GM13977 (cell line): ENCODE measurements around the gene SHISAL1.
A peak's percentile ranks its signal among the peaks of the same experiment; 100 is the strongest.

Source experiments
- DNase-seq: peaks from one replicate; pipeline ENCODE4 v3.0.0; 2012; ENCODE audit warnings: low spot score
- in situ Hi-C: fragments of 300-500 bp; cut with MboI; formaldehyde crosslinking; loops from one replicate; pipeline ENCODE4 v1.12.0; 2022; ENCODE audit warnings: low sequenced_read_pairs, low pct_unique_long_range_greater_than_20kb, mixed read lengths, inconsistent platforms; ENCODE audit not compliant: unreplicated experiment
- TF ChIP-seq, protein P1 (sequence below): IDR thresholded peaks from 2 replicates; pipeline ENCODE4 v1.5.1; 2012; ENCODE audit warnings: mild to moderate bottlenecking, control low read depth; ENCODE audit not compliant: insufficient read depth; ENCODE audit errors: extremely low read depth, missing control alignments

The SHISAL1 gene

DNA sequence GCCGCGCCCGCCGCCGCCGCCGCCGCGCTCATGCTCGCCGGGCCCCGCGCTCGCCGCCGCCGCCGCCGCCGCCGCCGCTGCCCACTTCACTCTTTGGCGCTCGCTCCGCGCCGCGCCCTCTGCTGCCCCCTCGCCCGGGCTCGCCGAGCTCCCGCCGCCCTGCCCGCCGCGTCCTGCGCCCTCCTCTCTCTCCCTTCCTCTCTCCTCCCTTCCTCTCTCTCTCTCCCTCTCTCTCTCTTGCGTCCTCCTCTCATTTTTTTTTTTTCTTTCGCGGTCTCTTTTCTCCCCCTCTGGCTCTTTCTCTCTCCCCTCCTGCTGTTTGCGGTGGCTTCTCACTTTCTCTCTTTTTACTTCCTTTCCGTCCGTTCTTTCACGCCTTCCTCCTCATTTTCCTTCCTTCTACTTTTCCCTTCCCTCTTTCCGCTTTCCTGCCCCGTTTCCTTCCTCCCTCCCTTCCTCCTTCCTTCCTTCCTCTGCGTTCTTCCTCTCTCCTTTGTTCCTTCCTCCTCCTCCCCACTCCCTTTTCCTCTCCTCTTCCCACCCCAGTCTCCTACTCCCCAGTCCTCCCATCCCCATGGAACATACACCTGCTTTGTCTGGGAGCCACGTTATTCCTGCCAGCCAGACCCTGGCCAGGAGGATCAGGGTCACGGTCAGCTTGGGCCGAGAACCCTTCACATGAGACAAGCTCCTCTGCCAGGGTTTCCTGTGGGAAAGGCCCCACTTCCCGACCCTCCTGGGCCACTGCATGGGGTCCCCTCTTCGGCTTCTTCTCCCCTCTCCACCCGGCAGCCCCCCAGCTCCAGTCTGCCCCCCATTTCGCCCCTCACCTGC, 19.3 kb upstream of the SHISAL1 start:
- in situ Hi-C loops, result no loop called here
- TF ChIP-seq, protein P1, sequence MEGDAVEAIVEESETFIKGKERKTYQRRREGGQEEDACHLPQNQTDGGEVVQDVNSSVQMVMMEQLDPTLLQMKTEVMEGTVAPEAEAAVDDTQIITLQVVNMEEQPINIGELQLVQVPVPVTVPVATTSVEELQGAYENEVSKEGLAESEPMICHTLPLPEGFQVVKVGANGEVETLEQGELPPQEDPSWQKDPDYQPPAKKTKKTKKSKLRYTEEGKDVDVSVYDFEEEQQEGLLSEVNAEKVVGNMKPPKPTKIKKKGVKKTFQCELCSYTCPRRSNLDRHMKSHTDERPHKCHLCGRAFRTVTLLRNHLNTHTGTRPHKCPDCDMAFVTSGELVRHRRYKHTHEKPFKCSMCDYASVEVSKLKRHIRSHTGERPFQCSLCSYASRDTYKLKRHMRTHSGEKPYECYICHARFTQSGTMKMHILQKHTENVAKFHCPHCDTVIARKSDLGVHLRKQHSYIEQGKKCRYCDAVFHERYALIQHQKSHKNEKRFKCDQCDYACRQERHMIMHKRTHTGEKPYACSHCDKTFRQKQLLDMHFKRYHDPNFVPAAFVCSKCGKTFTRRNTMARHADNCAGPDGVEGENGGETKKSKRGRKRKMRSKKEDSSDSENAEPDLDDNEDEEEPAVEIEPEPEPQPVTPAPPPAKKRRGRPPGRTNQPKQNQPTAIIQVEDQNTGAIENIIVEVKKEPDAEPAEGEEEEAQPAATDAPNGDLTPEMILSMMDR, result no peak
- no peak for DNase-seq

DNA sequence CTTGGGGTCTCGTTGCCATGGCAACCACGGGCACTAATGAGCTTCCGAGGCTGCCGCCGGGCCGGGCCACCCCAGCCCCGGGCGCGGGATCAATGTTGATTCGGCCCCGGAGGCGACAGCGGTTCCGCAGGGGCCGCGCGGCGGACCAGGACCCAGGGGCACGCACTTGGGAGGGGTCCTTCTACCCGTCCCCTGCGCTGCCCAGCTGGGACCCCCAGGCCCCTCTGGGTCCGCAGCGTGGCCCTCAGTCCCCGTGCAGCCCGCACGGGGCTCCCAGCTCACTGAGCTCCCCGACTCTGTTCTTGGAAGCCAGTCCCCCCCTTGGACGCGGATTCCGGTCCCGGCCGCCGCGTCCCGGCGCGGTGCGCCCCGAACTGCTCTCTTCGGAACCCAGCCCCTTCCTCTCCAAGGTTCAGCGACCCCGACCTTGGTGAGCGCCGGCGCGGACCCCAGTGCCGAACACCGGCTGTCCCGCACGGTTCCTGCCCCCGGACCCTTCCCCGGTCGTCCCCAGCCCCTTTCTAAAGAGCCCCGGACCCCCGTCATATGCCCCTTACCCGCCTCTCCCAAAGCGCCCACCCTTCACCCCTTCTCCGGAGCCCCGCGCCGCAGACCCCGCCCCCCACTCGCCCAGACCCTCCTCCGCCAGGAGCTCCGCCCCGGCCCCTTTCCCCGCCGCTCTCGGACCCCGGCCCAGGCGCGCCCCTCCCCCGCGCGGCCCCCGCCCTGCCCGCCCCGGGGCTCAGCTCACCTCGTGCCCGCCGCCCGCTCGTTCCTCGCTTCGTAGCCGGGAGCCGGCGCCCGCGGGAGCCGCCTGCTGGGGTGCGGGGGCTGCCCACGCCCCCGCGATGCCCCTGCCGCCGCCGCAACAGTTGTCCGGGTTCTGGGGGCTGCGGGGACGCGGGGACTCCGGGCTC, 18.3 kb upstream of the SHISAL1 start:
- in situ Hi-C loops, result no loop called here
- no peak for DNase-seq
- TF ChIP-seq, protein P1, result no peak

DNA sequence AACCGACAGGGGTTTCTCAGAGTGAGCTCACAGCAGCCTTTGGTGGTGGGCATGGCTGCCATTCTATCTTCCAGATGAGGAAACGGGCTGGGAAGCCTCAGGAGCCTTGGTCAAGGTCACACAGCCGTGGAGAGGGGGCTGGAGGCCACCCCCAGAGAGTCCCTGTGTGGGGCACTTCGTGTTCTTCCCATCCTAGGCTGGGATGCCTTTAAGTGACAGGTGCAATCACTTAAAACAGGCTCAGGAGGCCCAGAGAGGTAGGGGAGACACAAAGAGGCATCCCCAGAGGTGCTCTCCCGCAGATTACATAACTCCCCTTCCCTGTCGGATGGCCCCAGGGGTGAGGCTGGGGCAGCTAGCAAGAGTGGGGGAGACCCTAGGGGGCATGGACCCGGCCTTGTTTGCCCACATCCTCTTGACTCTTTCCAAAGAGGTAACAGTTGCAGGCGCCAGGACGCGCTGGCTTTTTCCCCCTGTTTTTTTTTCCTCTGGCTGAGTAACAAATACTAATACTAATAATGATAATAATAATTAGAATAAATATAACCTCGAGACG, 17.5 kb upstream of the SHISAL1 start:
- in situ Hi-C loops, result no loop called here
- no peak for DNase-seq
- TF ChIP-seq, protein P1, result no peak

DNA sequence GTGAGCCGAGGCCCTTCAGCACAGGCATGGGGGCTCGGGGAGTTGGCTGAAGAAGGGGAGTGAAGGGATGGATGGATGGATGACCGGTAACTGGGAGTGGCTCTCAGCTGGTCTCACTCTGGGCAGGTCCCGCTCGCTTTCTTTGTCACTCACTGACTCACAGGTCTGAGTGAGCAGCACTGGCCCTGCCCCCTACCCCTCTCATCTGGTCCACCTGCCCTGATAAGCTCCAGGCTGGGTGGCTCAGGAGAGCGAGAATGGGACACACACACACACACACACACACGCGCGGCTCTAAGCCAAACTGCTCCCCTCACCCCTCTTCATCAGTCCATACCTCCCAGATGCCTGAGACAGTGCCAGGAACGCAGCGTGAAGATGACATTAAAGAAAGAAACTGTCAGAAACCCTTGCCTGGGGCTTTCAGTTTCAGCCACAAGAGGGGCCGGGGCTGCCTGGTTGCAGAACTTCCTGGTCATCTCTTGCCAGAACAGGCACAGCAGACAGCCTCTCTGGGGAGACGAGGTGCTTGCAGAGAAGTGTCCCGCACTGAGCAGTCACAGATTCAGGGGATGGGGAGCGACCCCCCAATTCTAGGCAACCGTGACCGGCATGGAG, 16.5 kb upstream of the SHISAL1 start:
- TF ChIP-seq, protein P1, result no peak
- peak; percentile 83 for DNase-seq
- in situ Hi-C loops, result no loop called here

DNA sequence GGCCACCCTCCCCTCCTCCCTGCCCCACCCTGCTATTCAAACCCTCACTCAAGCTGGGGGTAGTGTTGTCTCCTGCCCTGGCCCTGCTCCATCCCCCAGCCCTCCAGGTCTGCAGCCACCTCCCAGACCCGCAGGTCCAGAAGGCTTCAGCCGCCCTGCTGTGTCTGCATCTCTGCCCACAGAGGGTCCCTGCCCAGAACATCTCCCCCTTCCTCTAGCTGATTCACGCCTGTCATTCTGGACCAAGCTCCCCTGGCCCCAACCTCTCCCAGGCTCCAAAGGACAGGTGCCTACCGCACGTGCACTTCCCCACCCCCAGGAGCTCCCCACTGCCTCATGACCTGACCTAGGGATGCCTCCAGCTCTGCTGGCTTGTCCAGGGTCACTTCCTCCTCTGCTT, 16.0 kb upstream of the SHISAL1 start:
- TF ChIP-seq, protein P1, result no peak
- in situ Hi-C loops, result no loop called here
- DNase-seq, result no peak

DNA sequence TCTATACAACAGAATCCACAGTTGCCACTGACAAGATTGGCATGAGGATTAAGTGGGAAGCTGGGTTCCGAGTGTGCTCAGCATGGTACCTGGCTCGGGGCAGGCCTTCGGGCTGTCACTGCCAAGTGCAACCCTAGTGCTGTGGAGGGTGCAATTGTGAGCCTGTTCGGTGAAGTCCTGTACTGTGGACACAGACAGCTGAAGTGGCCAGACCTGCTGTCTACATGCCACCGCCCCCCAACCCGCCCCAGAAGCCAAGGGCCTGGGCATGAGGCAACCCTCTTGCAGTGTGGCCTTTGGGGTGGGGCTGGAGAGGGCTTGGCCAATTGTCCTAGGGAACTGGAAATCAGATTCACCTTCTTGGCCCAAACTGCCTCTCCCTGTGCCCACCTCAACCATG, 15.6 kb upstream of the SHISAL1 start:
- TF ChIP-seq, protein P1, result no peak
- no peak for DNase-seq
- in situ Hi-C loops, result no loop called here
